ENCODE measurements around the gene TLR9.

GRCh38 chr3:52268036-52268435 is 42.6 kb upstream of the TLR9 start:
- TF ChIP-seq CTCF (IDR thresholded peaks at IDR 0.05) (no peak), POLR2A (IDR thresholded peaks at IDR 0.05) (no peak)
